COLO668 (cell line): ENCODE measurements around the gene KDM3A.
A peak's percentile ranks its signal among the peaks of the same experiment; 100 is the strongest.

ENCODE experiments used
- DNase-seq: peaks from one replicate; lab custom pipeline; 2025; ENCODE audit not compliant: unreplicated experiment; lab: John Stamatoyannopoulos, UW

KDM3A gene

DNA sequence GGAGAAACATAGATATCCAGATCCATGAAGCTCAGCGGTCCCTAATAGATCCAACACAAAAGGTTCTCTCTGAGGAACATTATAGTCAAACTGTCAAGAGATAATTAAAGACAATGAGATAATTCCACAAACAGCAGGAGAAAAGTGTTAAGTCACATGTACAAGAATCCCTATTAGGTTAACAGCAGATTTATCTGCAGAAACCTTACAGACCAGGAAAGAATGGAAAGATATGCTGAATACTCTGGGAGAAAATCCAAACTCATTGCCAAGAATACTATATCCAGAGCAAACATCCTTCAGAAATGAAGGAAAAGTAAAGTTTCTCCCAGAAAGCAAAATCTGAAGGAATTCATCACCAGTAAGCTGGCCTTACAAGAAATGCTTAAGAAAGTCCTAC is 10.8 kb upstream of the KDM3A start:
- DNase-seq, result no peak

DNA sequence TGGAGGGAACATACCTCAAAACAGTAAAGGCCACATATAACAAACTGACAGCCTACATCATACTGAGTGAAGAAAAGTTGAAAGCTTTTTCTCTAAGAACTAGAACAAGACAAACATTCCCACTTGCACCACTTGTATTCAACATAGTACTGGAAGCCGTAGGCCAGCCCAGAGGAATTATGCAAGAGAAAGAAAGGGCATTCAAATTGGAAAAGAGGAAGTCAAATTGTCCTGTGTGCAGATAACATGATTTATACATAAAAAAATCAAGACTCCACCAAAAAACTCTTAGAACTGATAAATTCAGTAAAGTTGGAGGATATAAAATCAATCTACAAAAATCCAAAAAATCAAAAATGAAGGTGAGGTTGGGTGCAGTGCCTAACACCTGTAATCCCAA is 8.0 kb upstream of the KDM3A start:
- DNase-seq, result no peak

DNA sequence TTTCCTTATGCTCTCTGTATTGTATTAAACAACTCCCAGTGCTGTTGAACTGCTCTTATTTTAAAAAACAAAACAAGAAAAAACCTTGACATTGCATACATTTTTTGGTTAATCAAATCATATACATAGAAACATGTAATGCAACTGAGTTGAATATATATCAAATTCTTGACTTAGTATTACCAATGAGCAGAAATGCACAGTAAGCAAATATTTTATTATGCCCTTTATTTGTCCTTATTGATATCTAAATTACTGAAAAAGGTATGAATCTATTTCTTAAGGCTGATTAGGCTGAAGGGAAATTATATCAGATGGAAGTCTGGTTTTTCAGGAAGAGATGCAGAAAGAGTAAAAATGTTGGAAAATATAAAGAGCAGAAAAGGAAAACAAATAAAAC is 6.9 kb upstream of the KDM3A start:
- no peak for DNase-seq

DNA sequence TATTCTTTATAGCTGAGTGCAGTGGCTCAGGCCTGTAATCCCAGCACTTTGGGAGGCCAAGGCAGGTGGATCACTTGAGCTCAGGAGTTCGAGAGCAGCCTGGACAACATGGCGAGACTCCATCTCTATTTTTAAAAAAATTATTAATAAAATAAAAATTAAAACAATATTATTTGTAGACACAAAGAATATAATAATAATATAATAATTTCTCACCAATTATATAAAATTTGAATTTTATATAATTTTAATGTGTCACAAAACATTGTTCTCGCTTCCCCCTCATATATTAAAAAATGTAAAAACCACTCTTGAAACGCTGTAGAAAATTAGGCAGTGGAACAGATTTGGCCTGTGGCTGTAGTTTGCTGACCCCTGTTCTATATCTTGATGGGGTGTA is 5.6 kb upstream of the KDM3A start:
- no peak for DNase-seq

DNA sequence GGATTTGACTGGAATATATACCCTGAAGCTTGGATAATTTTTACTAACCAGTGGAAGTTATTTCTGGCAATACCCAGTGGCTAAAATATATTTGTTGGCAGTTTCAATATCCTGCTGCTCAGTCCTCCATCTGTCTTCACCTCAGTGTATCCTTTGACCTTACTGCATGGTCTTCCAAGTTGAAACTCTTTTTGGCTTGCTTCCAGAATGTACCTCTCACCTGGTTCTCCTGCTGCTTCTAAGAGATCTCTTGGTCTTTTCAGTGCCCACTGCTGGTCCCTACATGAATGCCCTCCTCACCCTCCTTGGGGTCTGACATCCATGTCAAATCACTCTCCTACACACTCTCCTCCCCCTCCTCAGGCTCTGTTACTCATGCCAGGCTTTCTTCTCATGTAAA is 4.8 kb upstream of the KDM3A start:
- no peak for DNase-seq

DNA sequence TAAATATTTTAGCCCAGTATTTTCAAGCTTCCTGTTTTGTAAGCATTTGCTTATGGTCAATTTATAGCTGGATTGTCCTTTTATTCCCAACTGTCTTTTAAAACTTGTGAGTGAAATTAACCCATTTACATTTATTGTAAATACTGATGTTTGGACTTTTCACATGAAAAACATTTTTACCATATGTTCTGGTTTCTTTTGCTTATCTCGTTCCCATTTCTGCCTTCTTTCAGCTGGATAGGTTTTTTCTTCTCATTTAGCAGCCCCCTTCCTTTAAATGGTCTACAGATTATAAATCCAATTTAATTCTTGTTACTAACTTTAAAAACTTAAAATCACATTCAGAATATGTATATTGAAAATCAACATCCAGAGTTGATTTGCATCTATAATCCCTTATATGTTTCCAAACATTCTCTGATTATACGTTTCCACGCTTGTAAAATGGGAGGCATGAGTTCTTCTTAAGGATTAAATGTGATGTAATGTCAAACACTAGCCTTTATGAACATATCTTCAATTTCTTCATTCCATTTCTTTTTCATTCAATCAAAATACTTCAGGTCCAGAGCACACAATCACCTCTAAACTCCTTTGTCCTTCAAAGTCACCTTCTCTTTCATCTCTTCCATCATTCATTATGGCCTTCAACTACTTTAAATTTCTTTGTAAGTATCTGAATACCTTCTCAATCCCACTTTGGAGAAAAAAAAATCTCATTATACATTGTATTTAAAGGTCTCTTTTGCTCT is 1.1 kb upstream of the KDM3A start:
- DNase-seq, result no peak

DNA sequence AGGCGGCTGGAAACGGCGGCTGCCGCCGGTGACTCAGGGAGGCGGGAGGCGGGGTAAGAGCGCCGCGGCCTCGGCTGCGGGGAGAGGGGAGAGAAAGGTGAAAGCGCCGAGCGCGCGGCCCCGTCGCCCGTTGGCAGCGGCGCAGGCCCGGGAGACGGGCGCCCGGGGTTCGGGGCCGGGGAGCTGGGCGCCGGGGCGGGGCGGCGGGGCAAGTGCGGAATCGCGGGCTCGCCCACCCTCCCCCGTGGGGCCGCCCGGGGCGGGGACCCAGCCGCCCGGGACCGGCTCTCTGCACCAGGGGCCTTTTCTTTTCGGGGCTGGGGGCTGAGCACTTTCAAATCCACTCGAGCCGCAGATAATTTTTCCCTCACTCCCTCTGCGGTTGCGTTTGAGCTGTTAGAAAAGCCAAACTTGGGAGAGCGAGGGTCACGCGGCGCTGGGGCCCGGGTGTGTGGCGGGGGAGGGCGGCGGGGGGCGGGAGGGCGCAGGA is 266 bp downstream of the KDM3A start:
- no peak for DNase-seq

DNA sequence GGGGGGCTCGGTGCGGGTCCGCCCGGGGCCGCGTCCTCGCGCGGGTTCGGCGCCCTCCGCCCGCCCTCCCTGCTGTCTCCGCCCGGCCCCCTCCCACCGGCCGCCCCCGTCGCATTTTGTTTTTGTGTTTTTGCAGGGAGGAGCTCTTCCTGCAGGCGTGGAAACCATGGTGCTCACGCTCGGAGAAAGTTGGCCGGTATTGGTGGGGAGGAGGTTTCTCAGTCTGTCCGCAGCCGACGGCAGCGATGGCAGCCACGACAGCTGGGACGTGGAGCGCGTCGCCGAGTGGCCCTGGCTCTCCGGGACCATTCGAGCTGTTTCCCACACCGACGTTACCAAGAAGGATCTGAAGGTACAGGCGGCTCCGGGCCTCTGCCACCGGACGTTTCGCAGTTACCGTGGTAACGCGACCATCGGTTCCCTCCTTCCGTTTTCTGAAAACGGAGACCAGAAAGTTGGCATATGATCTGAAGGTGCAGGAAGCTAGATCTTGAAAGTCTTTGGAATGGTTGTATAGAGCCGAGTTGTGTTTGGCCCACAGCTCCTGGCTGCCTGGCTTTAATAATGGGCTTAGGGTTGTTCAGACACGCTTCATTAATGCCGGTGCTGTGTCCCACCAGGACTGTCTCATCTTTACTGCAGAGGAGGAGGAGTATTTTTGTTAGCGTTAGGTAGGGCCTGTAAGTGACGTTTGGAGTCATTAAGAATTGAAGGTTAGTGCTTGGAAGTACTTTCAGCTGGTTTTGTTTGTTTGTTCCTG is 891 bp downstream of the KDM3A start:
- peak; percentile 45 for DNase-seq

DNA sequence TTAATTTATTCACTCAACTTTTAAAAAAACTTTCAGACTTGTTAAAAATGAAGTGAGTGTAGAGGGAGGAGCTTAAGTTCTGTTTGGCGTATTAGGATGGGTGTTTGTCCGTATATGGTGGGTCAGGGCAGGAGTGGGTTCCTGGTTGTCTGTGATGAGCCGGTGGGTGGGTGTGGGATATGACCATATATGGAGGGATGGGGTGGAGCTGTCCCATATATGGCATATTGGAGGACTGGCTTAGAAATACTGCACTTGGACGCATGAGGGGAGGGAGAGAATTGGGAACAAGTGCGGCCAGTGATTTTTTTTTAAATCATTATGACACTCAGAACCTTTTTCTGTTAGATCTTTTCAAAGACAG is 1.5 kb downstream of the KDM3A start:
- DNase-seq, result peak; percentile 35

DNA sequence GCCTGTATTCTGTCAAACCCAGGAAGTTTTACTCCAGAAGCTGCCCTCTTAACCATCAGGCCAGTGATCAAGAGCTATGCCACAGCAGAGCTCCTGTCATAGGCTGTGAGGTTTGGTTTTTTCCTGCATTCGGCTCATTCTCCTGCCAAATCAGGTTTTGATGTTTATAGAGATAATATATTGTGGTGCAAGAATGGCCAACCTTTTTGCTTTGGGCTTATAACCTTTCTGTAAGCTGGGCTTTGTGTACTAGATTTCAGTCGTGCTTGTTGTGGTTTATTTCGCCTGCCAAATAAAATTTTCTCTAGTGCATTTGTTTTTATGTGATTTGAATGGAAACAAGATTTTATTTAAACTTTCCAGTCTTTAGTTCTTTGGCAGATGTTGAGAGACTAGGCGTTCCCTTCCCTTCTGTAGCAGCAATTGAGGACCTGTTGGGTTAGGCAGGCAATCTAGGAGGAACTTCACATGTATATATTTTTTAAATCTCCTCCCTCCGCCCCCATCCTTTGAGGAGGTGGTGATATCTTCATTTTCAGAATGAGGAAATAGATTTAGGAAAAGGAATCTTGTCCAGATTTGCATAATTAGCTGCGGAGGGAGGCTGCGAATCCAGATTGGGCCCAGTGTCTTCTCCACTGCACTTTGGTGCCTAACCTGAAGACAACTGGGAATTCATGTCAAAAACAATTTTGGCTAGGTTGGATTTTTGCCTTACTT is 2.6 kb downstream of the KDM3A start:
- DNase-seq, result no peak

DNA sequence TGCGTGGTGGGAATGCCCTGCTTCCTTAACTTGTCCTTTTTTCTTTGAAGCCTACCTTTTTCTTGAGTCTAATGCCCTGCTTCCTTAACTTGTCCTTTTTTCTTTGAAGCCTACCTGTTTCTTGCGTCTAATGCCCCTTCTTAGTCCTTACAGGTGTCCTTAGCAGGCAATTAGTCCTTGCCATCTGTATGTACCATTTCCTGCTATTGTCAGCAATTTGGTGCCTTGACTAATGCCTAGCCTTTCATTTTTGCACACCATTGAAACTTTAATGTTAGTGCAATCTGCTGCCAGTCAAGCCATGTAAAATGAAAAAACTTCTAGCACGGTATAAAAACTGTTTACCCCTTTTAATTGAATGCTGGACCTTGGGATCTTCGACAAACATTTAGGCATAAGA is 4.3 kb downstream of the KDM3A start:
- no peak for DNase-seq

DNA sequence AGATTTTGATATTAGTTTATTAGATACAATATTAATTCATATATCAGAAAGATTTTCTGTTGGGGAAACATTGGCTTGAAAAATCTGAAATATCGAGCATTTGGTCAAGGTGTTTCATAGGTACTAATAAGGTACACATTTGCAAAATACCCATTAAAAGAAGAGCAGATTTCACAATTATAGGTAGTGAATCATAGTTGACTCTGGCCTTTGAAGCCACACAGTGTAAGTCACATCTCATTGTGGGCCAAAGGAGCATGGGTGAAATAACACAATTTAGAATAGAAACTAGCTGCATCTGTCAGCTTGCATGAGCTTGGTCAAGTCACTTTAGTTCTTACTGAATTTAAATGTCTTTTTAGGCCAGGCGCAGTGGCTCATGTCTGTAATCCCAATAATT is 4.9 kb downstream of the KDM3A start:
- no peak for DNase-seq

DNA sequence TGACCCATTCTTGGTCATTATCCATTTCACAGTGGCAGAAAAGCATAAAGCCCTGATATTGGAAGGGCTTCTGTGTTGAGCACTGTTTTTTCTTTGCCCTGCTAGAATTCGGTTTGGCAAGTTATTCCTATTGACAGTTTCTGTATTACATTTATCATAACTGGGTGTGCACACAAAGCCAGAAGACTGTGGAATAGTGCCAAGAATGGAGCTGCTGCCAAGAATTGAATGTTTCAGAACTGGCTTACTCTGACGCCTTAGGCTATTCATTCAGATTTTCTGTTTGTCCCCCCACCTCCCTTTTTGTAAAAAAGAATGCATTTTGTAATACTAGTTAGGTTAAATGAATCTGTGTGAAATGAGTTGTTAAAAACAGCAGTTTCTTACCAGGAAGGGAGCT is 12.7 kb downstream of the KDM3A start:
- DNase-seq, result no peak

DNA sequence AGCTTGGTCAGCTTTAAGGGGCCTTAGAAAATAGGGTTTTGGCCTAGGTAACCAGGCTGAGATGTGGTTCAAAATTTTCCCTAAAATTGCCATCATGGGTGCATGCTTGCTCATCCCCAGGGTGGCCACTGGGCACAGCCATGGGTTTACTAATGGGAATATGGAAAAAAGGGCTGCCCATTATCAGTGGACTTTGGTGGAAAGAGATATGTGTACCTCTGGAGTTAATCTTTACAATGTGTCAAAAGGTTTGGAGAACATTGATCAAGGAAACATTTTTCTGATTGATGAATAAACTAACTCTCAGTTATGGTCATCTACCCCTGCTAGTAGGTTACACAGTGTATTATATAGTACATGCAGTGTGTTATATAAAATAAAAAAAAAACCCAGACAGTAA is 13.1 kb downstream of the KDM3A start:
- DNase-seq, result no peak

DNA sequence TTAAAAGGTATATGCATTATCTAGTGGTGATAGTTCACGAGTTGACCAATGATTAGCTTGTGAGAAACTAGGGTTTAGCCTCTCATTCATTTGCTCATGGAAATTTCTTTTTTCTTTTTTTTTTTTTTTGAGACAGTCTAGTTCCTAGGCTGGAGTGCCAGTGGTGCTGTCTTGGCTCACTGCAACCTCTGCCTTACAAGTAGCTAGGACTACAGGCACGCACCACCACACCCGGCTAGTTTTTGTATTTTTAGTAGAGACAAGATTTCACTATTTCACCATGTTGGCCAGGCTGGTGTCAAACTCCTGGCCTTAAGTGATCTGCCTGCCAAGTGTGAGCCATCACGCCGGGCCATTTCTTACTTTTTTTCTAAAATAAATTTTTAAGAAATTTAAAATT is 14.0 kb downstream of the KDM3A start:
- DNase-seq, result no peak

DNA sequence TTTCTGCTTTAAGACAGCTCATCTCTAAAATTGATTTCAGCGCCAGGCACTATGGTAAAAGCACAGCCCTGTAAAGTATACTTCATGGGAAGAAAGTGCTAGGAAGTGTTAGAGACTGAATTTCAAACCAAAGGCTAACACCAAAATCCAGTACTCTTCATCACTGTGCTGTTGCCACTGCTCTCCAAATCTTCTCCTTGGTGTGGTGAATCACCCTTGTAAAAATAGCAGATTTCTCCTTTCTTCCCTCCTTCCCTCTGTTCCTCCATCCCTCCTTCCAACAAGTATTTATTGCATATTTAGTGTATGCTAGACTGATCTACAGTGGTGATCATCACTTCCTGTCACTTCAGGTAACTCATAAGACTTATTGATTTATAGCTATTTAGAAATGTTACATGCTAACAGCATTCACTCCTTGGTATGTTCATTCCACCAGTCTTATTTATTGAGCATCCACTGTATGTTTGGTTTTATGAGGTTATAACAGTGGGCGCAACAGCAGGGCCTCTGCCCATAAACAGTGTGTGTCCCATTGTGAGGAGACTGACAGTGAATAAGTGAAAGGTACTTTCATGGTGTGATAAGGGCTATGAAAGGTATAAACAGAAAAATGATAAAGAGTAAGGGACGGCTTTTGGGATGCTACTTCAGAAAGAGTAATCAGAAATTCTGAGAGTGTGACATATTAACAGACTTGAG is 20.0 kb downstream of the KDM3A start:
- DNase-seq, result no peak

DNA sequence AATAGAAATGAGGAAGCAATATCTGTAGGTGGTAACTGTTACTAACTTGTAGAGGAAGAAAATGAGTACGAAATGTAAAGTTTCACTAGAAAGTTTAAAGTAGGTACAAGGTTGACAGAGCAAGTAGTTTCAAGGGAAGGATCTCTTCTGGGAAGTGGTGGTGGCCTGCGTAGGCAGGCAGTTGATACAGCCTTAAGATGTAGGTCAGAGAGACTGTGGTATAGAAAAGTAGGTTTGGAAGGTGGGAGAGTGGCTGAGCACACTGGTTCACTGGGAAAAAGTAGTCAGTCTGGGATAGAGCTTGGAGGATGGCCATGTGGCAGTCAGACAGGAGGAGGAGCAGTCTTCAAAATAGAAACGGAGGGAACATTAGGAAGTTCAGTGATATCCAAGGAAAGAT is 23.5 kb downstream of the KDM3A start:
- no peak for DNase-seq

DNA sequence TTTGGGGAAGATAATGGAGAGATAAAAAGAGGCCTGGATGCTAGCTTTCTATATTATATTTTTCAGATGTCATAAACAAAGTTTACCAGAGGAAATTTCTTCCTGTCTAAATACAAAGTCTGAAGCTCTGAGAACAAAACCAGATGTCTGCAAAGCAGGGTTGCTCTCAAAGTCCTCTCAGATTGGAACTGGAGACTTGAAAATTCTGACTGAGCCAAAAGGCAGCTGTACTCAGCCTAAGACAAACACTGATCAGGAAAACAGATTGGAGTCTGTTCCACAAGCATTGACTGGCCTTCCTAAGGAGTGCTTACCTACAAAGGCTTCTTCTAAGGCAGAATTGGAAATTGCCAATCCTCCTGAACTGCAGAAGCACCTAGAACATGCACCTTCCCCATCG is 25.1 kb downstream of the KDM3A start:
- no peak for DNase-seq

DNA sequence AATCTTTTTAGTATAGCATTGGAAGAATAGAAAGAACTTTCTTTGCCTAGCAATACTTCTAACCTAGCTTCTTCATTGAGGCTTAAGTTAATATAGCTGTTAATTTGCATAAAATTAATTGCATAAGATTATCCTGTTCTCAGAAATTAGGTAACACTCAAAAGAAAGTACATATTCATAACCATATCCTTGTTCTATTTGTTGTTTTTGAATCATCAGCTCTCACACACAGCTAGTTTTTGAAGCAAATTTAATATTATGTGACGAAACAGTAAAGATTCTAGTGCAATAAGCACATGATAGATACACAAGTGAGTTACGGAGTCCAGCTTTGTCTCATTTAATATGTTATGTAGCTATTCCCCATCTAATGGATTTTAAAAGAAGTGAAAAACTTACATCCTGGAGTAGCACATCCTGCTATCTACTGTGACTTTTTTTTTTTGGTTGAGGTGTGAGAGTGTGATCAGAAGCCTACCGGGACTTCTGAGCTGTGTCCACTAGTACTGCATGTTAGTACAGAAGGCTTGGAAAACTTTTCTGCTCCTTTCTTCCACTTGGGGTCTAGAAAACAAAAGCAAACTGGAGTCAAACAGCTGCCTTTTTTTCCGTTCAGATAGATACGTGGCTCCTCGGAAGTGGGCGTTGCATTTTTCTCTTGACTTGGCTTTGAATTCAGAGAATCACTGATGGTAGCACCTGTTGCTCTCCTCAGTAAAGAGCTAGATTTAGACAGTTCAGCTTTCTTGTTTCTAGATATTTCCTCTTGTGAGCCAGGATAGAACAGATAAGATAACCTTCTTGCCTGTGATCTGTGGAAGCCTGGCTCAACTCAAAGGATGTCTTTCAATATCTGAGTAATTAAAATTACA is 27.2 kb downstream of the KDM3A start:
- no peak for DNase-seq

DNA sequence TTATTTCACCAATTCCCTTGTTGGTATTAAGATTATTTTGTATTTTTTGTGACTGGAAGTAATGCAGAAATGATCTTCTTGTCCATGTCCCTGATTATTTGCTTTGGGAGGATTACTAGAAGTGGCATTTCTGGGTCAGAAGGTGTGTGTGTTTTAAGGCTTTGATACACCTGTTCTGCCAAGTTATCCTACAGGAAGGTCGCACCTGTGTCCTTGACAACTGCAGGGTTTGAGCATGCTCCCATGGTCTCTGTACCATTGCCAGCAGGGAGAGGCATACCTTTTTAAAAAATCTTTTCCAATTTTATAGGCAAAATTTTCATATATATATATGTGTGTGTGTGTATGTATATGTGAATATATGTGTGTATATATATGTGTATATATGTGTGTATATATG is 29.7 kb downstream of the KDM3A start:
- DNase-seq, result no peak
